Measurements from ENCODE around the gene CAND2. TPM values are rescaled to one million over a fixed set of nuclear protein-coding genes. Genes with fewer than 3 reads are reported as not detected.

The CAND2 gene
- total and polyA plus RNA-seq, 9 of the 15 experiments (the other 6 are each of a cell fraction or from before 2014, with no cell fraction given): 0.91 to 14.9 (median 4.3) TPM

DNA sequence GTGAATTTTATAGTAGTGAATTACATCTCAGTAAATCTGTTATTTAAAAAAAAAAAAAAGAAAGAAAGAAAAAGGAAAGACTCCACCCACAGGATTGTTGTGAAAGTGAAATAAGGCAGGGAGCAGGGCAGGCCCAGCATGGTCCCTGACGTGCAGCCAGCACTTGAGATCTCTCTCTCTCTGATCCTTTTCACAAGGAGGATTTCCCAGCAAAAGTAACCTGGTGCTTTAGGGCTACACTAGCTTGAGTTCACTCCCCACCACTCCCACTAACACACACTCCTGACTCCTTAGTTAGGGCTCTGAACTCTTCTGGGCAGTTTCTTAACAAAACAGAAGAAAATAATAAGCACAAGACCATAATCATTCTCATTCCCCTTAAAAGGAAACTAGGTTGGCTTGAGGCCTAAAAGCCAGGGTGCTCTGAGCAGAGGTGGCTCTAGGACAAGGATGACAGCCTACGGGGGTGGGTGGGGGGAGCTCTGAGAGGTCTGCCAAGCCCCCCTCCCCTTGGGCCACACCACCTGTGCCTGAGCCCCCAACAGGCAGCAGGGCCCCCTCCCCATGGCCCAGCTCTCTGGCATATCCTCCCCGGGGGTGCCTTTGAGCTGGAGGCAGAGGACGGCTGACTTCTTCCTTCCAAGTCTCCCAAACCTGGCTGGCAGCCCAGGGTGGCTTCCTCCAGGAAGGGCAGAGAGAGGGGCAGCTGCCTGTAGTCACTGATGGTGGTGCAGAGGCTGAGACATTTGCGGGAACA lies 38.3 kb upstream of the CAND2 start:
- Histone ChIP-seq H3K27me3 (ENCODE audit: control insufficient read depth in 2 of 2, insufficient read depth in 2 of 2, low read length in 2 of 2) (peaks cover 2 to 15% of the 10 kb centered on the region in 2 experiments; a peak in 3 of 5 replicates), H4K20me1 (replicated peaks; ENCODE audit: control insufficient read depth, insufficient read depth, low read length) (no peaks in the 10 kb centered on the region), H3K4me3 (no peak overlapping the region), H3K27ac (ENCODE audit: extremely low read depth, low read depth, low read length) (no peak overlapping the region), H3K4me2 (ENCODE audit: insufficient read depth, low read length) (no peak overlapping the region), H3K4me1 (replicated peaks in 1 of 2; ENCODE audit: control insufficient read depth in 2 of 2, insufficient read depth in 2 of 2, low read length in 2 of 2) (peaks cover 9 to 20% of the 10 kb centered on the region in 2 experiments), H2AFZ (ENCODE audit: low read depth, low read length) (peak overlapping the region; percentile 73), H3K9me1 (ENCODE audit: control insufficient read depth, insufficient read depth, low read length) (no peaks in the 10 kb centered on the region), H3K79me2 (ENCODE audit: control insufficient read depth, insufficient read depth, low read length) (no peaks in the 10 kb centered on the region), H3K36me3 (ENCODE audit: control insufficient read depth, insufficient read depth, low read length) (no peaks in the 10 kb centered on the region), H3K9me3 (replicated peaks; ENCODE audit: control insufficient read depth, insufficient read depth, low read depth, low read length) (no peaks in the 10 kb centered on the region), H3K9ac (ENCODE audit: insufficient read depth in 1 of 2, low read depth in 2 of 2, low read length in 2 of 2) (0 out of 4 replicates have a peak overlapping the region, but pooled peaks of 1 of the 2 experiments have one; percentile 10)
- DNase-seq (ENCODE audit: extremely low read depth in 1 of 4, low spot score in 3 of 4) (no peak), FAIRE-seq (no peak), ATAC-seq (peak; percentile 19; the same call in 1 of the 3 replicates)
- no TSS peak for BruUV-seq (replicated peaks)
- intact Hi-C loops (cut with micrococcal nuclease): no loop called here
- POLR2A ChIA-PET: interaction anchor here (0.8 to 2.1 kb wide), 5 partner anchors 10 to 98 kb away, joined by 3 to 8 read pairs (median 3); no protein-coding TSS in a partner anchor
- WGBS (ENCODE audit: insufficient coverage, low coverage, missing lambda C conversion rate): 25% methylated on average over 5 of the region's 5 CpGs
- in situ Hi-C loops (cut with MboI): no loop called here
- TF ChIP-seq, protein P1, sequence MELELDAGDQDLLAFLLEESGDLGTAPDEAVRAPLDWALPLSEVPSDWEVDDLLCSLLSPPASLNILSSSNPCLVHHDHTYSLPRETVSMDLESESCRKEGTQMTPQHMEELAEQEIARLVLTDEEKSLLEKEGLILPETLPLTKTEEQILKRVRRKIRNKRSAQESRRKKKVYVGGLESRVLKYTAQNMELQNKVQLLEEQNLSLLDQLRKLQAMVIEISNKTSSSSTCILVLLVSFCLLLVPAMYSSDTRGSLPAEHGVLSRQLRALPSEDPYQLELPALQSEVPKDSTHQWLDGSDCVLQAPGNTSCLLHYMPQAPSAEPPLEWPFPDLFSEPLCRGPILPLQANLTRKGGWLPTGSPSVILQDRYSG (tag; conservative IDR thresholded peaks at IDR 0.05; ENCODE audit: low read depth): no peak
- TF ChIP-seq ZNF384 (IDR thresholded peaks at IDR 0.05; ENCODE audit: low read depth, low read length): peak; percentile 43; the same call in 1 of the 2 replicates
- TF ChIP-seq ZNF707 (CRISPR knock-in tag; conservative IDR thresholded peaks at IDR 0.05): no peak
- TF ChIP-seq ASH1L (IDR thresholded peaks at IDR 0.05; ENCODE audit: borderline replicate concordance, low read depth, partially characterized antibody): no peak
- TF ChIP-seq TARDBP (IDR thresholded peaks at IDR 0.05): no peak
- no peak for TF ChIP-seq CTBP1 (IDR thresholded peaks at IDR 0.05; ENCODE audit: borderline replicate concordance)
- no peak for TF ChIP-seq CXXC5 (CRISPR knock-in tag; IDR thresholded peaks at IDR 0.05)
- TF ChIP-seq, protein P2, sequence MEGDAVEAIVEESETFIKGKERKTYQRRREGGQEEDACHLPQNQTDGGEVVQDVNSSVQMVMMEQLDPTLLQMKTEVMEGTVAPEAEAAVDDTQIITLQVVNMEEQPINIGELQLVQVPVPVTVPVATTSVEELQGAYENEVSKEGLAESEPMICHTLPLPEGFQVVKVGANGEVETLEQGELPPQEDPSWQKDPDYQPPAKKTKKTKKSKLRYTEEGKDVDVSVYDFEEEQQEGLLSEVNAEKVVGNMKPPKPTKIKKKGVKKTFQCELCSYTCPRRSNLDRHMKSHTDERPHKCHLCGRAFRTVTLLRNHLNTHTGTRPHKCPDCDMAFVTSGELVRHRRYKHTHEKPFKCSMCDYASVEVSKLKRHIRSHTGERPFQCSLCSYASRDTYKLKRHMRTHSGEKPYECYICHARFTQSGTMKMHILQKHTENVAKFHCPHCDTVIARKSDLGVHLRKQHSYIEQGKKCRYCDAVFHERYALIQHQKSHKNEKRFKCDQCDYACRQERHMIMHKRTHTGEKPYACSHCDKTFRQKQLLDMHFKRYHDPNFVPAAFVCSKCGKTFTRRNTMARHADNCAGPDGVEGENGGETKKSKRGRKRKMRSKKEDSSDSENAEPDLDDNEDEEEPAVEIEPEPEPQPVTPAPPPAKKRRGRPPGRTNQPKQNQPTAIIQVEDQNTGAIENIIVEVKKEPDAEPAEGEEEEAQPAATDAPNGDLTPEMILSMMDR (IDR thresholded peaks at IDR 0.05 in 2 of 3, conservative IDR thresholded peaks at IDR 0.05 in 1 of 3; ENCODE audit: insufficient read depth in 2 of 3, low read depth in 1 of 3, low read length in 3 of 3): peak in 1 of 3 experiments; percentile 5; a peak in 1 of 6 replicates
- no peak for TF ChIP-seq ARID1B (IDR thresholded peaks at IDR 0.05)
- TF ChIP-seq TRIM28 (IDR thresholded peaks at IDR 0.05): no peak
- TF ChIP-seq CBFA2T3 (IDR thresholded peaks at IDR 0.05): no peak
- CTCF ChIA-PET (ENCODE audit: low intra/inter-chr PET ratio): no interaction called here

Data from K562 (cell line).